Measurements from ENCODE around the gene MIDN.

The MIDN gene

DNA sequence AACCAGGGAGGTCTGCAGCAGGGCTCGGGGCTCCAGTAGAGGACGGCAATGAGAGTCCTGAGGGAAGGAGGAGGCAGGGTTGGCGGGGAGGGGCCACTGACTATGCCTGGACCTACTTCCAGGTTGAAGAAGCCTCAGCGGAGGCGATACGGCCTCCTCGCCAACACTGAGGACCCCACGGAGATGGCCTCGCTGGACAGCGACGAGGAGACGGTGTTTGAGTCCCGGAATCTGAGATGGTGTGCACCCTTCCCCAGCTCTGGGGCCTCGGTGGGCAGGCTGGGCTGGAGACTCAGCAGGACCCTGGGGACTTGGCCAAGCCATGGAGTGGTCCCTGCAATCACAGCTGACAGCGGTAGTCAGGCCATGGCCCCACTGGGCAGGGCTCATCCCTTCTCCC lies 28.7 kb downstream of the MIDN start:
- Histone ChIP-seq H2AK5ac (ENCODE audit: low read depth, low read length) (peak overlapping the region; percentile 43), H2BK15ac (ENCODE audit: low read length) (no peak overlapping the region), H3K23ac (ENCODE audit: low read depth, low read length, poor library complexity) (no peak overlapping the region), H3K4me3 (ENCODE audit: low read length in 2 of 2) (peak overlapping the region in 1 of 2 donors; percentile 6), H3K4ac (ENCODE audit: low read length) (no peak overlapping the region), H3K27ac (replicated peaks; ENCODE audit: low read length) (no peak overlapping the region), H2AFZ (ENCODE audit: low read length) (no peak overlapping the region), H4K91ac (ENCODE audit: low read depth, low read length, poor library complexity) (no peak overlapping the region), H3K18ac (ENCODE audit: low read length) (no peak overlapping the region), H3K36me3 (replicated peaks in 1 of 2; ENCODE audit: control insufficient read depth in 2 of 2, insufficient read depth in 2 of 2, low read length in 2 of 2) (peaks cover 39 to 55% of the 10 kb centered on the region in 2 donors), H2BK5ac (ENCODE audit: low read length) (no peak overlapping the region), H3K4me2 (ENCODE audit: insufficient read depth, low read length, poor library complexity, severe bottlenecking) (no peak overlapping the region), H3K9me3 (replicated peaks in 1 of 2; ENCODE audit: control insufficient read depth in 2 of 2, insufficient read depth in 1 of 2, low read depth in 1 of 2, low read length in 2 of 2) (no peaks in the 10 kb centered on the region), H3K14ac (ENCODE audit: low read length) (no peak overlapping the region), H3K27me3 (ENCODE audit: control insufficient read depth in 3 of 3, insufficient read depth in 3 of 3, low read depth in 1 of 3, low read length in 3 of 3) (no peaks in the 10 kb centered on the region), H2BK120ac (ENCODE audit: low read depth, low read length) (no peak overlapping the region), H3K9ac (ENCODE audit: low read depth, low read length, poor library complexity) (no peak overlapping the region), H2BK12ac (ENCODE audit: low read length) (no peak overlapping the region), H3K79me1 (ENCODE audit: low read depth, low read length) (peaks cover 10% of the 10 kb centered on the region), H4K8ac (ENCODE audit: low read depth, low read length) (no peak overlapping the region), H3K4me1 (ENCODE audit: control insufficient read depth in 2 of 2, insufficient read depth in 1 of 2, low read depth in 1 of 2, low read length in 2 of 2) (peaks cover 12 to 14% of the 10 kb centered on the region in 2 donors)
- no CpG with 5 or more reads among the region's 15 CpGs for WGBS, 2 donors (ENCODE audit: extremely low coverage in 2 of 2, insufficient read length in 2 of 2, insufficient replicate concordance in 1 of 2)
- DNase-seq (ENCODE audit: low spot score) = no peak

DNA sequence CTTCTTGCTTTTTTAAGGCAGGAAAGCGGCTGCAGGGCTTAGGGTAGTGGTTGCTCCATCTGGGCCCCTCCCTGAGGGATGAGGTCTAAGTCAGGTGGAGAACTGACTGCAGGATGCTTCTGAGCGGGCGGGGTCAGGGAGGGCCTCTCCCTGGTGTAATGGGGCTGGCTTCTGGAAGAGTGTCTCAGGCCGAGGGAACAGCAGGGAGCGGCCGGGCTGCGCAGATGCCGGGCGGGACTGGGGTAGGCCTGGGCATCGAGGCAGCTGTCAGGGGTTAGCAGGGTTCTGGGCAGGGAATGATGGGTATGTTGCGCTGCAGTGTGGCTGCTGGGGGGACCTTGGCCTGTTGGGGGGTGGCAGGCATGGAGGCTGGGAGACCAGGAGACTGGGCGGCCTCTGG lies 29.7 kb downstream of the MIDN start:
- Histone ChIP-seq H3K79me1 (ENCODE audit: low read depth, low read length) (peaks cover 9% of the 10 kb centered on the region), H3K9ac (ENCODE audit: low read depth, low read length, poor library complexity) (peak overlapping the region; percentile 21), H3K4me3 (ENCODE audit: low read length in 2 of 2) (no peak overlapping the region), H3K4me1 (ENCODE audit: control insufficient read depth in 2 of 2, insufficient read depth in 1 of 2, low read depth in 1 of 2, low read length in 2 of 2) (peaks cover 11 to 15% of the 10 kb centered on the region in 2 donors), H3K27me3 (ENCODE audit: control insufficient read depth in 3 of 3, insufficient read depth in 3 of 3, low read depth in 1 of 3, low read length in 3 of 3) (no peaks in the 10 kb centered on the region), H4K8ac (ENCODE audit: low read depth, low read length) (no peak overlapping the region), H3K4ac (ENCODE audit: low read length) (no peak overlapping the region), H2AFZ (ENCODE audit: low read length) (no peak overlapping the region), H3K23ac (ENCODE audit: low read depth, low read length, poor library complexity) (no peak overlapping the region), H2BK12ac (ENCODE audit: low read length) (no peak overlapping the region), H4K91ac (ENCODE audit: low read depth, low read length, poor library complexity) (no peak overlapping the region), H2BK5ac (ENCODE audit: low read length) (no peak overlapping the region), H2AK5ac (ENCODE audit: low read depth, low read length) (peak overlapping the region; percentile 84), H3K14ac (ENCODE audit: low read length) (no peak overlapping the region), H3K9me3 (replicated peaks in 1 of 2; ENCODE audit: control insufficient read depth in 2 of 2, insufficient read depth in 1 of 2, low read depth in 1 of 2, low read length in 2 of 2) (no peaks in the 10 kb centered on the region), H3K18ac (ENCODE audit: low read length) (no peak overlapping the region), H3K4me2 (ENCODE audit: insufficient read depth, low read length, poor library complexity, severe bottlenecking) (no peak overlapping the region), H2BK15ac (ENCODE audit: low read length) (no peak overlapping the region), H3K27ac (replicated peaks; ENCODE audit: low read length) (no peak overlapping the region), H2BK120ac (ENCODE audit: low read depth, low read length) (no peak overlapping the region), H3K36me3 (replicated peaks in 1 of 2; ENCODE audit: control insufficient read depth in 2 of 2, insufficient read depth in 2 of 2, low read length in 2 of 2) (peaks cover 31 to 45% of the 10 kb centered on the region in 2 donors)
- no peak for DNase-seq (ENCODE audit: low spot score)
- no CpG with 5 or more reads among the region's 12 CpGs for WGBS, 2 donors (ENCODE audit: extremely low coverage in 2 of 2, insufficient read length in 2 of 2, insufficient replicate concordance in 1 of 2)

DNA sequence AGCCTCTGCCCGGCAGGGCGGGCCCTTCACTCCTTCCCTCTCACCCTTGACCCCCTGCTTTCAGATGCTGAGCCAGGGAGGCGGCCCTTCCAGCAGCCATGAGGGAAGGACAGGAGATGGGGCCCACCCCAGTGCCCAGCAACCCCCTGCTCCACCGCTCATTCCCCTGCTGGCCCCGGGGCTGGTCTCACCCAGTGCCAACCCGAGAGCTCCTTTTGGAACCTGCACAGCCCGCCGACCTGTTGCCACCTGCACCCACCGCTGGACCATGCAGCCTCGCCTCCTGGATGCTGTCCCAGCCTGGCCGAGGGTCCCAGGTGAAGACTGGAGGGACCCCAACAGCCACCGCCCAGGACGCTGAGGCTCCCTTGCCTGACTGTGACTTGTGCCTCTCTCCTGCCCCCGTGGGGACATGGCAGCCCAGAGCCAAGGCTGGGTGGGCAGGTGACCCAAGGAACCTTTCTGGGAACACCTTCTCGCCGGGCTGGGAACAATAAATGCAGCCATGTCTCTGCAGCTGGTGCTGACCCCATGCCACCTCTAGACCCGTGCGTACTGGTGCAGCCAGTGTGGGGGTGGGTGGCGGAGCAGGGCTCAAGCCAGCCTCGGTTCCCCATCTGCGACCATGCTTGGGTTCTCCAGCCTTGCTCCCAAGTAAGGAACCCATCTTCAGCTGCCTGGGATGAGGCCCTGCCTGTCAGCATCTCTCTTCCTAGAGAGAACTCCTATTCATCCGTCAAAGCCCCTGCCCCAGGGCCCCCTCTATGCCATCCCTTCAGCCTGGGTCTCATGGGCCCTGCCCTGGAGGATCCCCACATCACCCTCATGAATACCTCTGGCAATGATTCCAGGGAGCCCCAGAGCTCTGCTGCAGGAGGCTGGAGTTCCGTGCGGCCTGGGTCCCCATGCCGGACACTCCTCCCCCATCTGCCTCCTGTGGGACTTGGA lies 30.6 kb downstream of the MIDN start:
- Histone ChIP-seq H4K91ac (ENCODE audit: low read depth, low read length, poor library complexity) (no peak overlapping the region), H2BK12ac (ENCODE audit: low read length) (no peak overlapping the region), H3K27ac (replicated peaks; ENCODE audit: low read length) (no peak overlapping the region), H3K14ac (ENCODE audit: low read length) (no peak overlapping the region), H3K27me3 (ENCODE audit: control insufficient read depth in 3 of 3, insufficient read depth in 3 of 3, low read depth in 1 of 3, low read length in 3 of 3) (no peaks in the 10 kb centered on the region), H4K8ac (ENCODE audit: low read depth, low read length) (no peak overlapping the region), H2AFZ (ENCODE audit: low read length) (no peak overlapping the region), H3K18ac (ENCODE audit: low read length) (no peak overlapping the region), H3K4me2 (ENCODE audit: insufficient read depth, low read length, poor library complexity, severe bottlenecking) (no peak overlapping the region), H2BK15ac (ENCODE audit: low read length) (peak overlapping the region; percentile 63), H2BK120ac (ENCODE audit: low read depth, low read length) (no peak overlapping the region), H3K4me3 (ENCODE audit: low read length in 2 of 2) (no peak overlapping the region), H3K9ac (ENCODE audit: low read depth, low read length, poor library complexity) (no peak overlapping the region), H3K36me3 (replicated peaks in 1 of 2; ENCODE audit: control insufficient read depth in 2 of 2, insufficient read depth in 2 of 2, low read length in 2 of 2) (peaks cover 21 to 36% of the 10 kb centered on the region in 2 donors), H3K79me1 (ENCODE audit: low read depth, low read length) (peaks cover 6% of the 10 kb centered on the region), H3K9me3 (replicated peaks in 1 of 2; ENCODE audit: control insufficient read depth in 2 of 2, insufficient read depth in 1 of 2, low read depth in 1 of 2, low read length in 2 of 2) (no peaks in the 10 kb centered on the region), H3K4ac (ENCODE audit: low read length) (no peak overlapping the region), H2AK5ac (ENCODE audit: low read depth, low read length) (peak overlapping the region; percentile 84), H3K4me1 (ENCODE audit: control insufficient read depth in 2 of 2, insufficient read depth in 1 of 2, low read depth in 1 of 2, low read length in 2 of 2) (peaks cover 12 to 24% of the 10 kb centered on the region in 2 donors), H3K23ac (ENCODE audit: low read depth, low read length, poor library complexity) (no peak overlapping the region), H2BK5ac (ENCODE audit: low read length) (peak overlapping the region; percentile 71)
- no CpG with 5 or more reads among the region's 25 CpGs for WGBS, 2 donors (ENCODE audit: extremely low coverage in 2 of 2, insufficient read length in 2 of 2, insufficient replicate concordance in 1 of 2)
- no peak for DNase-seq (ENCODE audit: low spot score)

DNA sequence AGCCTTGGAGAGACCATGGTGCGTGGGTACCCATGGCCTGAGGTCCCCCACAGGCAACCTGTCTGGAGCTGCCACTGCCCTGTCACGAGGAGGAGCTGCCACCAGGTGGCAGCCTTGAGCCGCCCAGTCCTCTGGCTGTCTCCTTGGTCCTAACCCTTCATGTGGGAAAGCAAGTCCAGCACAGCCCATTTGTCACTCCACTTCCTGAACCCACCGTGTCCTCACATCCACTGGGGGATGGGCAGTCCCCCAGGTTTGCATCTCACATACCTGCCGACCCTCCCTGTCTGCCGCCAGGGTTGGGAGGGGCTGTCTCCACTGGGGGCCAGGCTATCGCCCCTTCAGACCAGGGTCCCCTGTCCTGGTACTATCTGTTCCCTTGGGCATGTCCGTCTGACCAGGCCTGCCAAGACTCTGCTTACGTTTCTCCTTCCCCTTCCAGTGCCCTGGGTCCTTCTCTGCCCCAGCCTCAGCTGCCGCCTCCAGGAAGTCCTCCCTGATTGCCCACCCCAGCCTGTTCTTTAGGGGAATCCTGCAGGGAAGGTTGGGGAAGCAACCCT lies 31.5 kb downstream of the MIDN start:
- no peaks in the 10 kb centered on the region for H3K9me3 ChIP-seq (replicated peaks in 1 of 2; ENCODE audit: control insufficient read depth in 2 of 2, insufficient read depth in 1 of 2, low read depth in 1 of 2, low read length in 2 of 2)
- H4K91ac ChIP-seq (ENCODE audit: low read depth, low read length, poor library complexity) = no peak overlapping the region
- no peak overlapping the region for H2AFZ ChIP-seq (ENCODE audit: low read length)
- no peak overlapping the region for H3K4me3 ChIP-seq (ENCODE audit: low read length in 2 of 2)
- H2BK120ac ChIP-seq (ENCODE audit: low read depth, low read length) = peak overlapping the region; percentile 67
- H2BK12ac ChIP-seq (ENCODE audit: low read length) = peak overlapping the region; percentile 63
- peaks cover 13 to 27% of the 10 kb centered on the region in 2 donors for H3K36me3 ChIP-seq (replicated peaks in 1 of 2; ENCODE audit: control insufficient read depth in 2 of 2, insufficient read depth in 2 of 2, low read length in 2 of 2)
- H3K14ac ChIP-seq (ENCODE audit: low read length) = no peak overlapping the region
- no CpG with 5 or more reads among the region's 10 CpGs for WGBS, 2 donors (ENCODE audit: extremely low coverage in 2 of 2, insufficient read length in 2 of 2, insufficient replicate concordance in 1 of 2)
- H2BK5ac ChIP-seq (ENCODE audit: low read length) = peak overlapping the region; percentile 71
- no peak overlapping the region for H3K4me2 ChIP-seq (ENCODE audit: insufficient read depth, low read length, poor library complexity, severe bottlenecking)
- H3K4ac ChIP-seq (ENCODE audit: low read length) = no peak overlapping the region
- H3K27ac ChIP-seq (replicated peaks; ENCODE audit: low read length) = peak overlapping the region; percentile 16
- peak overlapping the region; percentile 74 for H3K9ac ChIP-seq (ENCODE audit: low read depth, low read length, poor library complexity)
- peak overlapping the region; percentile 82 for H2AK5ac ChIP-seq (ENCODE audit: low read depth, low read length)
- peaks cover 9 to 25% of the 10 kb centered on the region in 2 donors for H3K4me1 ChIP-seq (ENCODE audit: control insufficient read depth in 2 of 2, insufficient read depth in 1 of 2, low read depth in 1 of 2, low read length in 2 of 2)
- H3K23ac ChIP-seq (ENCODE audit: low read depth, low read length, poor library complexity) = peak overlapping the region; percentile 57
- H3K79me1 ChIP-seq (ENCODE audit: low read depth, low read length) = peaks cover 6% of the 10 kb centered on the region
- peak overlapping the region; percentile 93 for H3K18ac ChIP-seq (ENCODE audit: low read length)
- H2BK15ac ChIP-seq (ENCODE audit: low read length) = peak overlapping the region; percentile 63
- no peak overlapping the region for H4K8ac ChIP-seq (ENCODE audit: low read depth, low read length)
- peak; percentile 84 for DNase-seq (ENCODE audit: low spot score)
- H3K27me3 ChIP-seq (ENCODE audit: control insufficient read depth in 3 of 3, insufficient read depth in 3 of 3, low read depth in 1 of 3, low read length in 3 of 3) = peaks cover 0 to 5% (median 0%) of the 10 kb centered on the region in 3 experiments

All from neuronal stem cell (in vitro differentiated cells).